ENCODE data around the gene CEACAM3.

The CEACAM3 gene

GRCh38 chr19:41847351-41848105 is 51.1 kb downstream of the CEACAM3 start:
- no peak for DNase-seq

GRCh38 chr19:41848666-41849065 is 52.3 kb downstream of the CEACAM3 start:
- DNase-seq: no peak

DNA sequence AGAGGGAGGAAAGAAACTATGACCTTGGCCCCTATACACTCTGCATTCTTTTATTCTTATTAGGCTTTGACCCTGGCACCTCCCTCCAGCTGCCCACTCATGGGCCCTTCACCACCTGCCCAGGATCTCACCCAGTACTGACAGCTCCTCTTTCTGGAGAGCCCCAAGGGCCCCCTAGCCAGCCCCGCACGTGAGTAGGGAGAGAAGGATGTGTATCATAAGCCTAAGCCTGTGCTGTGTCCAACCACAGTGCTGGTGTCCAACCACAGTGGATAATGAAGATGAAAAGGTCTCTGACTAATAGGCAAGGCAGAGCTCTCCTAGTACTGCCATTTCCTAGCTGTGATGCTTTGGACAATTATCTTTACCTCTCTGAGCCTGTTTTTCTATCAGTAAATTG is 52.7 kb downstream of the CEACAM3 start:
- DNase-seq: no peak

DNA sequence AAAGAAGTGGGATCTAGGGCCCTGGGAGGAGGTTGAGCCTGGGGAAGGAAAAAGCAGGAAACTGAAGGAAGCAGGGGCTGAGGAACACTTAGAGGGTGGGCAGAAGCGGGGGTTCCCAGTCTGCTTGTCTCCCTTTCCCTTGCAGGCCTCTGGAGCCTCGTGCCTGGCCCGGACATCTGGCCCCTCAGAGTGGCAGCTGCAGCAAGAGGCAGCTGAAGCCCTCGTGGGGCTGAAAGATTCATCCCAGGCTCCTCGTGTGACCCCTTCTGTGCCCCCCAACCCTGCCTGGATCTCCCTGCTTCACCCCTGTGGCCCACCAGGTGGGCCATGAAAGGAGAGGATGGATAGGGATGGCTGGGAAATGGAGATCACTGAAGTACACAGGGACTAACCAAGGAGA is 54.0 kb downstream of the CEACAM3 start:
- no peak for DNase-seq

- DNase-seq: no peak
Observed at GRCh38 chr19:41851456-41851855, 55.1 kb downstream of the CEACAM3 start.

DNA sequence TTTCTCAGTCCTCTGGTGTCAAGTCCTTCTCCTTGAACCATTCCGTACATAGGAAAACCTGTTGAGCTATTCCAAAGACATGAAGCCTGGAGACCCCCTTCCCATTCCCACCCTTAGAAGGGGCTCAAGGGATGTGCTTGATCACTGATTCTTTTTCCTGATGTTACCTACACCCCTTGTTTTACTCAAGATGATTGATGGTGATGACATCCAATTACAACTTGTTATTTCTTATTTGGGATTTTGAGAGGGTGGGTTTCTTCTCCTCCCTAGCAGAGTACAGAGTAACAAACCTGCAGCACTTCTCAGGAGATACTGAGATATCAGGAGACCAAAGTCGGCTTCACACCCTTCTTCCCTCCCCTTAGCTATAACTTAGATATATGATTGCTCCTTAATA is 57.0 kb downstream of the CEACAM3 start:
- no peak for DNase-seq

DNA sequence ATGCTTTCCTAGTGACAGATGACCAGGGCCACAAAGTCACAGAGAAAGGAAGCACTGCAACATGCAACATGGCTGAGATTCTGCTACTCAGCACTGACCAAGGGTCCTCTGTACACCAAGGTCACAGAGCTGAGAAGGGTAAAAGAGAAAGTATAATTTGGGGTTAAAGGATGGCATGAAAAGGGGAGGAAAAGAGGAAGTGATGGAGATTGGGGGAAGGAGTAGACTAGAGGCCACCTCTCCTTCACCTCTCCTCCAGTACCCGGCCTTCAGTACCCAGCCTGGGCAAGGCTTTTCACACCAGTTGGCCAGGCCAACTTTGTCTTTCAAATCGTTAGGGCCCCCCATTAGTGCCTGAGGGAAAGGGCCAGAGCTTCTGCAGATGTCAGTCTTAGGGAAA is 57.4 kb downstream of the CEACAM3 start:
- DNase-seq: no peak

DNA sequence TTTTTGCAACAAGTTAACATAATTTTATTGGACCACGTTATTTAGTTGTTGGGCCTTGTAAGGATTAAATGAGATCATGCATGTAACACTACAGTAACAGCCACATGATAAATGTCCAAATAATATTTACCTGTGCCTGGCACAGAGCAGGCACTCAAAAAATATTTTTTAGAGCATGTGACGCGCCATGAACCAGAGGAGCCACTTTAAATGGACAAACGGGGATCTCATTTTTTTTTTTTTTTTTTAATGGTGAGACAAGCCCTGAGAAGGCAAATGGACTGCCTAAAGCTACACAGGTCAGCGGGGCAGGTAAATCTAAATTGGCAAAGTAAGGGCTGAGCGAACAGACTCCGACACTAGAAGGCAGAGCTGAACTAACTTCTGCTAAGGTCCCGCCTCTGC is 62.8 kb downstream of the CEACAM3 start:
- DNase-seq: no peak

DNA sequence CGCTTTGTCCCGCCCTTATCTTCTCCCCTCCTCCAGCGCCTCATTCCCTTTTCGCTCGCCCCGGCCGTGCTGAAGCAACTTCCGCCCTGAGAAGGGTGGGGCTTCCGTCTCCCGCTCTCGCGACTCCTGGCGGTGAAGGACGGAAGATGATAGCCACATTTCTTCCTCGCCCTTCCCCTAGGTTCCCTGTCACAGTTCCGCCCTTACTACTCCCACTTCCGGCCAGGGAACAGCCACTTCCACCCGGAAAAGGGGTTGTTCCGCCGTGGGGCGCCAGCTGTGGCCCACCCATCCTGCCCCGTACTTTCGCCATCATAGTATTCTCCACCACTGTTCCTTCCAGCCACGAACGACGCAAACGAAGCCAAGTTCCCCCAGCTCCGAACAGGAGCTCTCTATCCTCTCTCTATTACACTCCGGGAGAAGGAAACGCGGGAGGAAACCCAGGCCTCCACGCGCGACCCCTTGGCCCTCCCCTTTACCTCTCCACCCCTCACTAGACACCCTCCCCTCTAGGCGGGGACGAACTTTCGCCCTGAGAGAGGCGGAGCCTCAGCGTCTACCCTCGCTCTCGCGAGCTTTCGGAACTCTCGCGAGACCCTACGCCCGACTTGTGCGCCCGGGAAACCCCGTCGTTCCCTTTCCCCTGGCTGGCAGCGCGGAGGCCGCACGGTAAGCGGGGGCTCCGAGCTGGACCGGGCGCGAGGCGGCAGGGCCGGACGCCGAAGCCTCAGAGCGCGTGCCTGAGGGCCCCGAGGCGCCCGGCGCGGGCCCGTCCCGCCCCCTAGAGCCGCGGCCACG is 63.4 kb downstream of the CEACAM3 start, which contains the start of gene RPS19:
Gene RPS19, plus strand, starts transcription at position 638 of the 801 bp plus-strand sequence. CDS start 520 bp downstream, outside the sequence.
- DNase-seq: peak; percentile 98

DNA sequence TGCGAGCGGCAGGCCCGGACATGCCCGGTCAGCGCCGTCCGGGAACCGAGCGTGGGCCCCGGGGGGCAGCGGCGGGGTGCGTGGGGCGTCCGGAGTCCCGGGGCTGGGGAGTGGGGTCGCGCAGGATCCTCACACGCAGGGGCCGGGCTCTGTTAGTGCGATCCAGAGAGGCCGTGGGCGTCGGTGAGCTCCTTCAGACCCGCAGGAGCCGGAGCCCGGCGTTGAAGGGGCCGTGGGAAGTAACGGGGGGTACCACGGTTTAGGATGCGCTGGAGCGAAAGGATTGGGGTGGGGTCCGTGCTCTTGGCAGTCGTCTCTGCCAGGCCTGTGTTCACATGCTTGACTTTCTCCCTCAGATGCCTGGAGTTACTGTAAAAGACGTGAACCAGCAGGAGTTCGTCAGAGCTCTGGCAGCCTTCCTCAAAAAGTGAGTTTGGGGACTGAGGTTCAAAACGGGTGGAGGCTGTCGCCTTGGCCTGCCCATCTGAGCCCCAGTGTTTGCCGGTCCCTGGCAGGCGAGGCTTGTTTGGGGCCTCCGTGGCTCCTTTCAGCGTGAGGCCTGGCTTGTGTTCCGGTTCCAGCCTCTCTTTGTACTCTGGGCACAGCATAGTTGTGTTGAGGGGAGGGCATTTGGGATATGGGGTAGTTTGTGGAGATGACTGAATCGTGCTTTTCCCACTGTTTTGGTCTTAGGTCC is 64.2 kb downstream of the CEACAM3 start:
- DNase-seq: peak in 1 of 2 experiments; percentile 28
